GM13977 (cell line): ENCODE data around the gene EDDM3A.

Source experiments
- DNase-seq: peaks from one replicate; pipeline ENCODE4 v3.0.0; 2012; ENCODE audit warnings: low spot score
- CTCF ChIP-seq: IDR thresholded peaks from 2 replicates; pipeline ENCODE4 v1.5.1; 2012; ENCODE audit warnings: mild to moderate bottlenecking, control low read depth; ENCODE audit not compliant: insufficient read depth; ENCODE audit errors: extremely low read depth, missing control alignments
- in situ Hi-C: fragments of 300-500 bp; cut with MboI; formaldehyde crosslinking; loops from one replicate; pipeline ENCODE4 v1.12.0; 2022; ENCODE audit warnings: low sequenced_read_pairs, low pct_unique_long_range_greater_than_20kb, mixed read lengths, inconsistent platforms; ENCODE audit not compliant: unreplicated experiment

Gene EDDM3A

GRCh38 chr14:20781803-20782202 is 36.1 kb downstream of the EDDM3A start:
- TF ChIP-seq CTCF: no peak
- no peak for DNase-seq
- in situ Hi-C loops: no loop called here

GRCh38 chr14:20782280-20782890 is 36.7 kb downstream of the EDDM3A start:
- in situ Hi-C loops: no loop called here
- DNase-seq: peak; percentile 26
- no peak for TF ChIP-seq CTCF

GRCh38 chr14:20787025-20787424 is 41.3 kb downstream of the EDDM3A start:
- in situ Hi-C loops: no loop called here
- no peak for DNase-seq
- TF ChIP-seq CTCF: no peak

GRCh38 chr14:20789230-20789813 is 43.6 kb downstream of the EDDM3A start:
- no peak for TF ChIP-seq CTCF
- in situ Hi-C loops: no loop called here
- no peak for DNase-seq

GRCh38 chr14:20790464-20791116 is 44.9 kb downstream of the EDDM3A start:
- in situ Hi-C loops: no loop called here
- no peak for DNase-seq
- no peak for TF ChIP-seq CTCF

- no peak for TF ChIP-seq CTCF
- no peak for DNase-seq
- in situ Hi-C loops: no loop called here
These were observed 45.5 kb downstream of the EDDM3A start for GRCh38 chr14:20791187-20791586.
